BE2C (cell line): Measurements from ENCODE around the gene IQCH.
"Not testable (repeated sequence)": the region's sequence is repeated elsewhere in the genome, so short reads cannot be mapped to it uniquely, and the experiment has no call there.

Experiments used
- DNase-seq: peaks from one replicate; pipeline ENCODE4 v3.0.0-alpha.2; 2020
- H3K27me3 ChIP-seq: fragments of 250-450 bp; sonication (Bioruptor Pico); 2 replicates; pipeline ENCODE4 v1.5.1; 2020; ENCODE audit warnings: mild to moderate bottlenecking
- H3K36me3 ChIP-seq: fragments of 250-450 bp; sonication (Bioruptor Pico); 2 replicates; pipeline ENCODE4 v1.5.1; 2020; ENCODE audit warnings: mild to moderate bottlenecking
- H3K4me1 ChIP-seq: fragments of 250-450 bp; sonication (Bioruptor Pico); 2 replicates; pipeline ENCODE4 v1.5.1; 2020
- H3K4me3 ChIP-seq: 2 replicates; pipeline ENCODE4 v1.5.1; 2011; ENCODE audit warnings: low read depth, low read length
- H3K9me3 ChIP-seq: fragments of 250-450 bp; sonication (Bioruptor Pico); 2 replicates; pipeline ENCODE4 v1.5.1; 2020
- TF ChIP-seq, protein P1 (sequence below): IDR thresholded peaks from 2 replicates; pipeline ENCODE4 v1.5.1; 2012; ENCODE audit warnings: mild to moderate bottlenecking, low read depth, low read length

Gene IQCH

DNA sequence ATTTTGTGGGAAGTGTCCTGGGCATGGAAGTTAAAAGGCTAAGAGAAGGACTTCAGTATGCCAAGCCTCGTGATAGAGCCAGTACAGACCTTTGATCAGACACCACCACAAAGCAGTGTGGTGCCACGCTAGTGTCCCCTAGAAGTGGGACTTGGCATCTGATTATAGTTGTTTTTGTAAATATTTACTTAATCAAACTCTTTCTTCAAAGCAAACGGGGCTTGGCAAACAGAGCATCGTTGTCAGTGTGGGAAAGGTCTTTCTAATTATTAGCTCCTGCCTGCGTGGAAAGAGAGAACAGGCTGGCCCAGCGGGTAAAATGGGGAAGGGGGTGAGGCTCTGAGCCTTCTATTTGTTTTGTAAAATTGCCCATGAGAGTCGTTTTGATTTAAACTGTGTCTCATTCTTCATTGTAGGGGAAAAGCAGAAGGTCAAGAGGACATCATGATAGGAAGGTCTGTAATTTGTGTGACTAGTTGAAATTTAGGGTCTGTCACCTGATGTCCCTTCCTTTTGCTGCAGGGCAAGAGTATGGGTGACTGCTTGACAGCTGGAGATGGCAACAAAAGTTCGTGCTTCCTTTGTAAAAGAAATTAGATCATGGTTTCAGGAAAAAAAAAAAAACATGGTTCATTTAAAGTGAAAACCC lies 105.0 kb downstream of the IQCH start:
- Histone ChIP-seq H3K36me3 (no peaks in the 10 kb centered on the region), H3K9me3 (no peaks in the 10 kb centered on the region), H3K4me3 (no peak overlapping the region), H3K27me3 (no peaks in the 10 kb centered on the region), H3K4me1 (no peaks in the 10 kb centered on the region)
- TF ChIP-seq, protein P1, sequence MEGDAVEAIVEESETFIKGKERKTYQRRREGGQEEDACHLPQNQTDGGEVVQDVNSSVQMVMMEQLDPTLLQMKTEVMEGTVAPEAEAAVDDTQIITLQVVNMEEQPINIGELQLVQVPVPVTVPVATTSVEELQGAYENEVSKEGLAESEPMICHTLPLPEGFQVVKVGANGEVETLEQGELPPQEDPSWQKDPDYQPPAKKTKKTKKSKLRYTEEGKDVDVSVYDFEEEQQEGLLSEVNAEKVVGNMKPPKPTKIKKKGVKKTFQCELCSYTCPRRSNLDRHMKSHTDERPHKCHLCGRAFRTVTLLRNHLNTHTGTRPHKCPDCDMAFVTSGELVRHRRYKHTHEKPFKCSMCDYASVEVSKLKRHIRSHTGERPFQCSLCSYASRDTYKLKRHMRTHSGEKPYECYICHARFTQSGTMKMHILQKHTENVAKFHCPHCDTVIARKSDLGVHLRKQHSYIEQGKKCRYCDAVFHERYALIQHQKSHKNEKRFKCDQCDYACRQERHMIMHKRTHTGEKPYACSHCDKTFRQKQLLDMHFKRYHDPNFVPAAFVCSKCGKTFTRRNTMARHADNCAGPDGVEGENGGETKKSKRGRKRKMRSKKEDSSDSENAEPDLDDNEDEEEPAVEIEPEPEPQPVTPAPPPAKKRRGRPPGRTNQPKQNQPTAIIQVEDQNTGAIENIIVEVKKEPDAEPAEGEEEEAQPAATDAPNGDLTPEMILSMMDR, result no peak
- DNase-seq, result no peak

DNA sequence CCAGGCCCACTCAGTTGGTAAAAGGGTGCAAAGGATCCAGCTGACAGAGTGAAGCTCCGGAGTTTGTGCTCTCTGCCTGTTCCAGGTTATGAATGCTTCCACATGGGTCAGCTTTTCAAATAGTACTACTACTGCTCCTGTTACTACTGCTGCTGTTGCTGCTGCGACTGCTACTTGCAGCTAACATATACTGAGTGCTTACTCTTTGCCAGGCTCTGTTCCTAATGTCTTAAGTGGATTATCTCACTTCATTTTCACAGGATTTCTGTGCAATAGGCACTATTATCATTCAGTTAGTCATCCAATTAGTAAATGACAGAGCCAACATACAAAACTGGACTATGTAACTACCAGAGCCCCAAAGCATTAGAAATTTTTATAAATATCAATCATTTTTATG lies 106.5 kb downstream of the IQCH start:
- DNase-seq, result no peak
- no peak overlapping the region for H3K4me3 ChIP-seq
- no peaks in the 10 kb centered on the region for H3K9me3 ChIP-seq
- H3K36me3 ChIP-seq, result no peaks in the 10 kb centered on the region
- no peaks in the 10 kb centered on the region for H3K27me3 ChIP-seq
- H3K4me1 ChIP-seq, result no peaks in the 10 kb centered on the region
- TF ChIP-seq, protein P1, result no peak

DNA sequence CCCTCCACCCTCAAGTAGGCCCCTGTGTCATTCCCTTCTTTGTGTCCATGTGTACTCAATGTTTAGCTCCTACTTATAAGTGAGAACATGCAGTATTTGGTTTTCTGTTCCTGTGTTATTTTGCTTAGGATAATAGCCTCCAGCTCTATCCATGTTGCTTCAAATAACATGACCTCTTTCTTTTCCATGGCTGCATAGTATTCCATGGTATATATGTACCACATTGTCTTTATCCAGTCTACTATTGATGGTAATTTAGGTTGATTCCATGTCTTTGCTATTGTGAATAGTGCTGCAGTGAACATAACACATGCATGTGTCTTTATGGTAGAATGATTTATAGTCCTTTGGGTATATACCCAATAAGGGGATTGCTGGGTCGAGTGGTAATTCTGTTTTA lies 109.1 kb downstream of the IQCH start:
- H3K4me3 ChIP-seq, H3K9me3 ChIP-seq, H3K36me3 ChIP-seq, H3K4me1 ChIP-seq, H3K27me3 ChIP-seq, DNase-seq: not testable (repeated sequence)

DNA sequence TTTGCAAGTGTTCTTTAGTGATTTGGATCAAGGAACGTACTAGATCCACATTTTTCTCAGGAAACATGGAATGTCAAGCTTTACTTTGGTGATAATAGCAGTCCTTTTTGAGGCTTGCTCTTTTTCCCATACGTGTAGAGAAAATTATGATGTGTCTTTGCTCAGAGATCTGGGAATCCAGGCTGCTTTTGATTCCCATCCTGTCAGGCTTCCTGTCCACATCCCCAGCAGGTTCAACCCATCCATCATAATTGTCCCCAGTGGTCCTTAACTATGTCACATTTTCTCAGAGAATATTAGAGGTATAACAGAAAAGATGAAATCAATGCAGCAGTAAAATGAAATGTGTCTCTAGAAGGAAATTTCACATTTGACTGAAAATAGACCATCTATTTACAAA lies 111.4 kb downstream of the IQCH start:
- H3K9me3 ChIP-seq, result no peaks in the 10 kb centered on the region

DNA sequence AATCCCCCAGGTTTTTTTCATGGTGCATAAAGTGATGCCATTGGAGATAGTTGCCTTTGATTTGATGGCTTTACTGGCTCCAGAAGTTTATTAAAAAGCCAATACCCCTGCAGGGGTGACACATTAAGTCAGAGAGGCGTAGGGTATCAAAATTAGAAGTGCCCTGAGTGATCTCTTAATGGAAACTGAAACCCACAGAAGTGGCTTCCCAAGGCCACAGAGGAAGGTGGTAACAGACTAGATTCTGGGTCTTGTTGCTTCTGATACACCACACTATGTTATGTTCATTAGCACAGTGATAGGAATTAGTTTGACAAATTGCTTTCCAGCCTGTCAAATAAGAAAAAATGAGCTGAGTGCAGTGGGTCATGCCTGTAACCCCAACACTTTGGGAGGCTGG lies 112.3 kb downstream of the IQCH start:
- TF ChIP-seq, protein P1, result no peak
- no peak for DNase-seq
- no peaks in the 10 kb centered on the region for H3K36me3 ChIP-seq
- H3K4me3 ChIP-seq, result no peak overlapping the region
- no peaks in the 10 kb centered on the region for H3K4me1 ChIP-seq
- H3K9me3 ChIP-seq, result no peaks in the 10 kb centered on the region
- no peaks in the 10 kb centered on the region for H3K27me3 ChIP-seq

More for the DNA sequence above, 111.4 kb downstream of the IQCH start:
- TF ChIP-seq, protein P1, result no peak
- Histone ChIP-seq H3K36me3 (no peaks in the 10 kb centered on the region), H3K27me3 (no peaks in the 10 kb centered on the region), H3K4me1 (no peaks in the 10 kb centered on the region), H3K4me3 (no peak overlapping the region)
- no peak for DNase-seq

DNA sequence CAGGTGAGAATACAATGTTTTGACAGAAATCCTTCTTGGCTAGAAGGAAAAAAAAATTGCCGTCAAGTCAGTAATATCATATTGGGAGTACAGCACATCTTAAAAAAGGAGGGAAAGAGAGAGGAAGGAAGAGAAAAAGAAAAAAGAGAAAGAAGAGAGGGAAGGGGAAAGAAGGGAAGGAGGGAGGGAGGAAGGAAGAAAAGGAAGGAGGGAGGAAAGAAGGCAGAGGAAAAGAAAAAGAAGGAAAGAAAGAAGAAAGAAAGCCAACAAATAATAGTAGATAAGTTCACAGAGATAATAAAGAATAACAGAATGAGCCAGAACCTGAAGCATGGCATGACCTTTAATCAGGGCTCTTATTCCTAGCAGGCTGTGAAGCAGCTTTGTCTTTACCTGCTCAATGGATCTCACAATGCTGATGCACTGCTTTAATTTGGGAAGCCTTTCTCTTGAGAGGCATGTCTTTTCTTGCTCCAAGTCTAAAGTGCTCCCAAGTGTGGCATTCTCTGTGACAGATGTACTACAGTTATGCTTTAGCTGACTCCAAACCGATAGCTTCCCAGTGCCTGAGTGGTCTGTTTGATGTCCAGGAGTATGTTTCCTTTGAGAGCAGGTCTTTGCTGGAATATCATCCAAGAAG lies 114.9 kb downstream of the IQCH start:
- Histone ChIP-seq H3K4me3 (no peak overlapping the region), H3K9me3 (no peaks in the 10 kb centered on the region), H3K36me3 (no peaks in the 10 kb centered on the region), H3K4me1 (peaks cover 5% of the 10 kb centered on the region; the same call in 1 of the 2 replicates), H3K27me3 (no peaks in the 10 kb centered on the region)
- TF ChIP-seq, protein P1, result no peak
- DNase-seq, result no peak
